CD14-positive monocyte (primary cell): ENCODE results near the gene LIPJ. TPM values are rescaled to one million over a fixed set of nuclear protein-coding genes. Genes with fewer than 3 reads are reported as not detected.

Experiments used
- DNase-seq, 3 donors: peaks; one replicate each; pipeline ENCODE4 v3.0.0-alpha.2; 2011 to 2022
- H2AFZ ChIP-seq: 2 replicates; pipeline ENCODE4 v1.6.0; 2012; ENCODE audit warnings: mild to moderate bottlenecking, low read depth, low read length, inconsistent platforms; ENCODE audit not compliant: insufficient read depth, poor library complexity, severe bottlenecking
- H3K27ac ChIP-seq, 2 donors: 1 replicate in 1 of 2; 2 replicates in 1 of 2; pipeline ENCODE4 v1.5.1; 2012 to 2013; ENCODE audit warnings: low read length in 2 of 2, control low read depth in 1 of 2, inconsistent platforms in 1 of 2, low read depth in 1 of 2, mild to moderate bottlenecking in 1 of 2
- H3K27me3 ChIP-seq, 2 donors: one replicate each; pipeline versions ENCODE4 v1.6.0 to v1.6.1; 2011 to 2013; ENCODE audit warnings: low read length in 2 of 2; ENCODE audit not compliant: control insufficient read depth in 2 of 2, insufficient read depth in 2 of 2
- H3K36me3 ChIP-seq, 2 donors: replicated peaks in 1 of 2; 1 replicate in 1 of 2; 2 replicates in 1 of 2; pipeline versions ENCODE4 v1.5.1 to v1.6.1; 2012 to 2013; ENCODE audit warnings: low read length in 2 of 2, control low read depth in 1 of 2, inconsistent platforms in 1 of 2, mild to moderate bottlenecking in 1 of 2; ENCODE audit not compliant: insufficient read depth in 2 of 2, control insufficient read depth in 1 of 2
- H3K4me1 ChIP-seq, 2 donors: 1 replicate in 1 of 2; 2 replicates in 1 of 2; pipeline versions ENCODE4 v1.5.1 to v1.6.1; 2012 to 2013; ENCODE audit warnings: low read length in 2 of 2, control low read depth in 1 of 2, inconsistent platforms in 1 of 2, mild to moderate bottlenecking in 1 of 2, moderate library complexity in 1 of 2; ENCODE audit not compliant: insufficient read depth in 2 of 2, control insufficient read depth in 1 of 2
- H3K4me2 ChIP-seq: replicated peaks from 2 replicates; pipeline ENCODE3; 2012; ENCODE audit warnings: low read length, moderate library complexity, mild to moderate bottlenecking; ENCODE audit not compliant: poor library complexity, severe bottlenecking; ENCODE audit errors: extremely low read depth
- H3K4me3 ChIP-seq, 3 experiments: fragments of 200-600 bp in 1 of 3; sonication (generic) in 1 of 3; replicated peaks in 1 of 3; 1 replicate in 2 of 3; 2 replicates in 1 of 3; pipeline ENCODE4 v1.5.1; 2011 to 2013; ENCODE audit warnings: low read length in 3 of 3, mild to moderate bottlenecking in 3 of 3, control low read depth in 2 of 3, low read depth in 2 of 3, inconsistent platforms in 1 of 3, moderate library complexity in 1 of 3
- H3K79me2 ChIP-seq: 2 replicates; pipeline ENCODE4 v1.6.0; 2012; ENCODE audit warnings: mild to moderate bottlenecking, control low read depth, inconsistent platforms, low read length, moderate library complexity; ENCODE audit not compliant: insufficient read depth
- H3K9ac ChIP-seq: 2 replicates; pipeline ENCODE4 v1.6.0; 2017; ENCODE audit warnings: low read length, mild to moderate bottlenecking; ENCODE audit not compliant: insufficient read depth, poor library complexity, severe bottlenecking
- H3K9me3 ChIP-seq, 2 donors: replicated peaks in 1 of 2; 1 replicate in 1 of 2; 2 replicates in 1 of 2; pipeline versions ENCODE4 v1.5.1 to v1.6.1; 2012 to 2013; ENCODE audit warnings: low read length in 2 of 2, control low read depth in 1 of 2; ENCODE audit not compliant: control insufficient read depth in 1 of 2, insufficient read depth in 1 of 2
- H4K20me1 ChIP-seq: 2 replicates; pipeline ENCODE4 v1.6.0; 2012; ENCODE audit warnings: mild to moderate bottlenecking, low read length, control low read depth, moderate library complexity; ENCODE audit not compliant: insufficient read depth
- H3K27ac Mint-ChIP-seq, 7 donors: one replicate each; pipeline ENCODE4 v1.8.0; 2020; ENCODE audit warnings: mild to moderate bottlenecking in 7 of 7, mixed read lengths in 7 of 7, moderate library complexity in 6 of 7, inconsistent platforms in 2 of 7
- H3K27me3 Mint-ChIP-seq, 3 donors: one replicate each; pipeline ENCODE4 v1.8.0; 2021 to 2022; ENCODE audit warnings: low read depth in 3 of 3, mild to moderate bottlenecking in 3 of 3, mixed read lengths in 3 of 3, moderate library complexity in 3 of 3, inconsistent platforms in 1 of 3
- H3K36me3 Mint-ChIP-seq, 2 donors: one replicate each; pipeline ENCODE4 v1.8.0; 2020; ENCODE audit warnings: mixed read lengths in 2 of 2, inconsistent platforms in 1 of 2, mild to moderate bottlenecking in 1 of 2
- H3K4me1 Mint-ChIP-seq: one replicate; pipeline ENCODE4 v1.8.0; 2020; ENCODE audit warnings: mild to moderate bottlenecking, mixed read lengths
- H3K4me3 Mint-ChIP-seq, 2 donors: one replicate each; pipeline ENCODE4 v1.8.0; 2020; ENCODE audit warnings: mild to moderate bottlenecking in 2 of 2, mixed read lengths in 2 of 2, moderate library complexity in 1 of 2
- H3K9me3 Mint-ChIP-seq, 7 donors: one replicate each; pipeline ENCODE4 v1.8.0; 2020 to 2022; ENCODE audit warnings: mixed read lengths in 7 of 7, mild to moderate bottlenecking in 6 of 7, moderate library complexity in 6 of 7, inconsistent platforms in 2 of 7
- CTCF ChIP-seq: fragments of 200-600 bp; IDR thresholded peaks from one replicate; pipeline ENCODE4 v1.8.0; 2022; ENCODE audit warnings: antibody characterized with exemption, mild to moderate bottlenecking
- WGBS: methylation state at CpG from one replicate; pipeline ENCODE4 v1.1.5; 2013; ENCODE audit warnings: missing lambda C conversion rate; ENCODE audit not compliant: insufficient coverage; 5-methylcytosine and 5-hydroxymethylcytosine counted together
- intact Hi-C, 2 donors: fragments of 100-400 bp; cut with micrococcal nuclease; formaldehyde crosslinking; loops; one replicate each; pipeline versions ENCODE4 v1.15.0 to v1.15.1; 2023
- polyA plus RNA-seq, 3 donors: library from polyadenylated mRNA; depleted of rRNA in 1 of 3; unstranded in 2 of 3; stranded (reverse) in 1 of 3; fragments of 300-500 nt in 2 of 3; fragments of >200 nt in 1 of 3; fragmentation: Illumina TruSeq in 2 of 3; gene quantifications; 1 replicate in 2 of 3; 2 replicates in 1 of 3; pipeline ENCODE4 v1.2.3, GENCODE V29; 2012 to 2021

LIPJ gene
- polyA plus RNA-seq, 3 donors: 0.04 TPM; not detected in 2

- Mint-ChIP-seq H3K27me3 (no peaks in the 10 kb centered on the region), H3K4me3 (no peak overlapping the region), H3K4me1 (no peaks in the 10 kb centered on the region), H3K36me3 (no peaks in the 10 kb centered on the region), H3K27ac (no peak overlapping the region), H3K9me3 (peaks cover 0 to 8% (median 0%) of the 10 kb centered on the region in 7 donors)
- no peak for TF ChIP-seq CTCF
- intact Hi-C loops: no loop called here
- no peak for DNase-seq
- H3K4me3 ChIP-seq: no peak overlapping the region
- WGBS: no CpG with 5 or more reads among the region's 2 CpGs
- H4K20me1 ChIP-seq: no peaks in the 10 kb centered on the region
- no peak overlapping the region for H2AFZ ChIP-seq
- H3K27ac ChIP-seq: no peak overlapping the region
- no peaks in the 10 kb centered on the region for H3K9me3 ChIP-seq
- H3K4me2 ChIP-seq: no peak overlapping the region
- no peaks in the 10 kb centered on the region for H3K27me3 ChIP-seq
- no peaks in the 10 kb centered on the region for H3K4me1 ChIP-seq
- no peaks in the 10 kb centered on the region for H3K79me2 ChIP-seq
- H3K9ac ChIP-seq: no peak overlapping the region
- no peaks in the 10 kb centered on the region for H3K36me3 ChIP-seq
These were observed 22.2 kb downstream of the LIPJ start for GRCh38 chr10:88608780-88609179.

GRCh38 chr10:88616250-88616977 lies 29.9 kb downstream of the LIPJ start:
- no peak for TF ChIP-seq CTCF
- H3K4me1 ChIP-seq: no peaks in the 10 kb centered on the region
- H3K4me2 ChIP-seq: no peak overlapping the region
- H3K27me3 ChIP-seq: no peaks in the 10 kb centered on the region
- no peaks in the 10 kb centered on the region for H4K20me1 ChIP-seq
- Mint-ChIP-seq H3K9me3 (peaks cover 0 to 10% (median 5%) of the 10 kb centered on the region in 7 donors), H3K27me3 (peaks cover 0 to 3% (median 2%) of the 10 kb centered on the region in 3 donors), H3K36me3 (no peaks in the 10 kb centered on the region), H3K4me3 (no peak overlapping the region), H3K4me1 (no peaks in the 10 kb centered on the region), H3K27ac (no peak overlapping the region)
- no peak for DNase-seq
- WGBS: 93% methylated on average over 18 of the region's 18 CpGs
- no peaks in the 10 kb centered on the region for H3K36me3 ChIP-seq
- intact Hi-C loops: no loop called here
- no peak overlapping the region for H3K9ac ChIP-seq
- no peak overlapping the region for H2AFZ ChIP-seq
- no peaks in the 10 kb centered on the region for H3K79me2 ChIP-seq
- no peak overlapping the region for H3K4me3 ChIP-seq
- no peaks in the 10 kb centered on the region for H3K9me3 ChIP-seq
- no peak overlapping the region for H3K27ac ChIP-seq
